ENCODE data around the gene KREMEN1. TPM values are rescaled to one million over a fixed set of nuclear protein-coding genes. Genes with fewer than 3 reads are reported as not detected.

The KREMEN1 gene
- total and polyA plus RNA-seq, 10 of the 15 experiments (the other 5 are each of a cell fraction or from before 2014, with no cell fraction given): 0.10 to 2.5 (median 0.20) TPM; not detected in 1

GRCh38 chr22:29126670-29127395 is 54.0 kb downstream of the KREMEN1 start:
- ChIA-PET RAD21 (ENCODE audit: unreplicated experiment) (no interaction called here), CTCF (no interaction called here), SMC1A (ENCODE audit: uncharacterized antibody, unreplicated experiment) (interaction anchor here (0.7 kb wide), 1 partner anchor 44 kb away, joined by 3 read pairs; no protein-coding TSS in a partner anchor), POLR2A (no interaction called here)
- 14% methylated on average over 2 of the region's 2 CpGs for WGBS (ENCODE audit: insufficient coverage, insufficient replicate concordance, low lambda C conversion rate, missing lambda C conversion rate)
- TF ChIP-seq JUNB (IDR thresholded peaks at IDR 0.05): no peak
- no peak for TF ChIP-seq RAD51 (IDR thresholded peaks at IDR 0.05)
- no peak for TF ChIP-seq SMAD5 (IDR thresholded peaks at IDR 0.05; ENCODE audit: low read depth)
- no peak for TF ChIP-seq TCF3 (IDR thresholded peaks at IDR 0.05; ENCODE audit: borderline replicate concordance, insufficient read depth, low read depth, low read length)
- TF ChIP-seq USF1 (IDR thresholded peaks at IDR 0.05; ENCODE audit: borderline replicate concordance, extremely low read length, insufficient read depth, low read depth, low read length): no peak
- TF ChIP-seq IKZF2 (IDR thresholded peaks at IDR 0.05): no peak
- no peak for TF ChIP-seq BACH1 (IDR thresholded peaks at IDR 0.05; ENCODE audit: borderline replicate concordance)
- no peak for TF ChIP-seq NBN (IDR thresholded peaks at IDR 0.05)
- TF ChIP-seq HSF1 (IDR thresholded peaks at IDR 0.05; ENCODE audit: low read depth, low read length): no peak
- no peak for TF ChIP-seq POLR2A (IDR thresholded peaks at IDR 0.05; ENCODE audit: low read depth, low read length)
- no peak for TF ChIP-seq SMARCA5 (IDR thresholded peaks at IDR 0.05)
- no peak for TF ChIP-seq CHD1 (IDR thresholded peaks at IDR 0.05; ENCODE audit: low read depth, low read length)
- TF ChIP-seq PRDM15 (CRISPR knock-in tag; IDR thresholded peaks at IDR 0.05): no peak
- TF ChIP-seq TCF7 (IDR thresholded peaks at IDR 0.05; ENCODE audit: borderline replicate concordance): no peak
- no peak for TF ChIP-seq CBX5 (IDR thresholded peaks at IDR 0.05; ENCODE audit: low read depth)
- TF ChIP-seq GATAD2B (conservative IDR thresholded peaks at IDR 0.05; ENCODE audit: low read depth): no peak
- H3K4me1 ChIP-seq (ENCODE audit: control insufficient read depth, insufficient read depth, low read length): no peaks in the 10 kb centered on the region
- H3K9ac ChIP-seq (ENCODE audit: control insufficient read depth, insufficient read depth, low read length): no peak overlapping the region
- H3K79me2 ChIP-seq (ENCODE audit: control insufficient read depth, insufficient read depth, low read length): no peaks in the 10 kb centered on the region
- BruUV-seq (replicated peaks): no TSS peak
- intact Hi-C loops (cut with micrococcal nuclease; ENCODE audit: unreplicated experiment): no loop called here
- no peaks in the 10 kb centered on the region for H3K36me3 ChIP-seq (ENCODE audit: control insufficient read depth in 2 of 2, insufficient read depth in 2 of 2, low read length in 1 of 2)
- in situ Hi-C loops (cut with MboI): no loop called here
- H3K4me2 ChIP-seq (ENCODE audit: control insufficient read depth, insufficient read depth): no peak overlapping the region
- H3K4me3 ChIP-seq: no peak overlapping the region
- DNase-seq (ENCODE audit: low read depth, low spot score) (no peak), FAIRE-seq (no peak), ATAC-seq (no peak)
- no peaks in the 10 kb centered on the region for H4K20me1 ChIP-seq (ENCODE audit: control insufficient read depth, insufficient read depth)
- no peak overlapping the region for H2AFZ ChIP-seq (ENCODE audit: control insufficient read depth, low read depth, low read length)
- H3K9me3 ChIP-seq (replicated peaks; ENCODE audit: control insufficient read depth, insufficient read depth, low read length): no peaks in the 10 kb centered on the region
- no peak overlapping the region for H3K27ac ChIP-seq (ENCODE audit: control insufficient read depth, insufficient read depth)
- no peaks in the 10 kb centered on the region for H3K27me3 ChIP-seq (replicated peaks in 1 of 2; ENCODE audit: control insufficient read depth in 2 of 2, insufficient read depth in 2 of 2, low read length in 1 of 2)
